GM18951 (cell line): Measurements from ENCODE around the gene DSTYK.
"Not testable (repeated sequence)": the region's sequence is repeated elsewhere in the genome, so short reads cannot be mapped to it uniquely, and the experiment has no call there.

Source experiments
- POLR2A ChIP-seq: IDR thresholded peaks from 4 replicates; pipeline ENCODE4 v1.6.1; 2011; ENCODE audit warnings: mild to moderate bottlenecking; ENCODE audit not compliant: insufficient read length, insufficient read depth; ENCODE audit errors: extremely low read depth
- in situ Hi-C: fragments of 300-500 bp; cut with MboI; formaldehyde crosslinking; loops from one replicate; pipeline ENCODE4 v1.12.0; 2022; ENCODE audit warnings: low sequenced_read_pairs, mixed read lengths, inconsistent platforms; ENCODE audit not compliant: unreplicated experiment

DSTYK gene

DNA sequence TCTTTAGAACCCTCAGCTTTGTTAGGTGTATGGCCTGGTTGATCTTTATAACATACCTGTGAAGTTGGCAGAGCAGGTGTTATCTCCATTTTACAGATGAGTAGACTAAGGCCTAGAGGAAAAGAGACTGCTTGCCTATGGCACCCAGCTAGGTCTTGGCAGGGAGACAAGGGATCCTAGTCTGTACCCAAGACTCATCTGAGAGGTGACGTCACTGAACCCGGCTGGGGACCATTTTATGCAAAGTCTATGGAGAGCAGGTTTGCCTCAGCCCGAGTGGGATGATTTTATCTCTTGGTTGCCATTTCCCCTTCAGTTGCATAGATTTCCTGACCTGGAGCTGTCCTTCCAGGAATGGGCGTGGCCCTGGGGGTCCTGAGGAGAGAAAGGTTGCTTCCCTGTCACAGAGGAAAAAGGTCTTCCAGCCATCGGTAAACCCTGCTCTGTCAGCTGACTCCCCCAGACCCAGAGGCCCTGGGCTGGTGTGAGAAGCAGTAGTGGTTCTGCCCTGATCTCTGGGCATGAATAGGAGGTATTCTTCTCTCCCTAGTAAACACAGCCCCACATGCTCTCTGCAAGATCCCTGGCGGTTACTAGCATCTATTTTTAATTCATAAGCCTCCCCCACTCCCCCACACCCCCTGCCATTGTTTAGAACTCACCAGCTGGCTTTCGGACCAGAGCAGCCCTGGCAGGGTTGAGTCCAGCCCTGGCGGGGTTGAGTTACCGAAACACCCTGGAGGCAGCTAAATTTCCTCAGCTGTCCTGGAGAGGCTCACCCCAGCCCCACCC lies 35.8 kb upstream of the DSTYK start:
- in situ Hi-C loops: no loop called here
- no peak for TF ChIP-seq POLR2A

- in situ Hi-C loops: no loop called here
- TF ChIP-seq POLR2A: no peak
Measured at GRCh38 chr1:205246351-205247119, 35.0 kb upstream of the DSTYK start.

DNA sequence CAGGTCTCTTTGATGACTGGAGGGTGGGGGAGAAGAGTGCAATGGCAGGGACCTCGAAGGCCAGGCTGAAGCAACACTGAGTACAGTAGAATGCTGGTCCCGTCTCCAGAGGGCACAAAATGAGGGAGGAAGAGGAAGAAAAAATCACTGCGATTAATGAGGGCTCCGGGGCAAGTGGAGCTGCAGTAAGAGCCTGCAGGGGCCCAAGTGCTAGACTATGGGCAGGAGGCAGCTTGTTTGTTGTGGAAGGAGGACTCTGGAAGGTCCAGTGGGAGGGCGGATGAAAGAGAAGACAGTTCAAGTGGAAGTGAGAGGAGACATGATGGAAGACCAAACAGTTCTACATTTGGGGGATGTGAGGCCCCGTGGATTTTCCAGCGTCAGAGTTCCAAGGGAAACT lies 33.6 kb upstream of the DSTYK start:
- in situ Hi-C loops: no loop called here
- no peak for TF ChIP-seq POLR2A

DNA sequence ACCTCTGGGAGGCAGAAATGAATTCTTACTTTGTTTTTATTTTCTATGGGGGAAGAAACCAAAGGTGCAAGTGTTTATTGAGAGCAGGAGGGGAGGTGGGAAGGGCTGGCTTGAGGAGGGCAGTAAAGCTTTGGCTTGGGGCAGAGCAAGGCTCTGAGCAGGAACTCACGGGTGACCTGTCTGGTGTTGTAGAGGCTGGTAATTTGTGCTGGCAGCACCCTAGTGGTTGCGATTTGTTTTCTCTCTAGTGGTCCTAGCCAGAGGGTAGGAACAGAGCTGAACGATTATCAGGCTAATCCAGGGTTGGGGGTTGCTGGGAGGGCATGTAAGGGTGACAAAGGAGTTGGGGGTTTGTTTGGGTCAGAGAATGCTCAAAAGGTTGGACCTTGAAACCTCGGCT lies 32.9 kb upstream of the DSTYK start:
- in situ Hi-C loops: no loop called here
- TF ChIP-seq POLR2A: no peak

DNA sequence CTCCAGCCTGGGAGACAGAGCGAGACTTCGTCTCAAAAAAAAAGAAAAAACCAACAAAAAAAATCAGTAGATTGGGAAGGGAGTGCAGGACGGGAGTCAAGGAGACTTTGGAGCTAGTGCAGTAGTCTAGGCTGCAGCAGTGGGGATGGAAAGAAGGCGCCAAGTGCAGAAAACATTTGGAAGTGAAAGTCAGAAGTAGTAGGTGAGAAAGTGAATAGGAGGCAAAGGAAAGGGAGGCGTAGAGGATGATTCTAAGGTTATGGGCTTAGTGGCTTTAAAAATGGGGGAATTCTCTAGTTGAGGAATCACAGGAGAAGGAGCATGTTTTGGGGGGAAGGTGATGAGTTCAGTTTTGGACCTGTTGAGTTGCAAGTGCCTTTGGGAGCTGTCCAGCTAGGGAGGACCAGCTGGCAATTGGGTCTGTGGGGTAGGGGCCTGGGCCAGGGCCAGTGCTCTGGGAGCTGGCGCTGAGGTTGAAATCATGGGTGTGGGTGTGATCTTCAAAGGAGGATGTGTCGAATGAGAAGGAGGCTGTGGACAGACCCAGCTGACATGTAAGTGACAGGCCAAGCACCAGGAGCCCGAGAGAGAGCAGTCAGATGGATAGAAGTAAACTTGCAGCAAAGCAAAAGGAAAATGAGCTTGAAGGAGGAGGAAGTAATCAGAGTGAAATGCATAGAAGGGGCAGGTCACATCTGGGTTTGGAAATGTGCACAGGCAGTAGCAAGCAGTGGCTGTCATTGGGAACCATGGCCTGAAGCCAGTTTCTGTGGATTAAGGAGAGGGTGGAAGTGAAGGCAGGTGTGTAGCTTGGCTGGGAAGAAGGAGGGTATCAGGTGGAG lies 32.1 kb upstream of the DSTYK start:
- in situ Hi-C loops: no loop called here
- no peak for TF ChIP-seq POLR2A

GRCh38 chr1:205241366-205242030 lies 30.0 kb upstream of the DSTYK start:
- in situ Hi-C loops: no loop called here
- no peak for TF ChIP-seq POLR2A

GRCh38 chr1:205240569-205240968 lies 29.1 kb upstream of the DSTYK start:
- TF ChIP-seq POLR2A: no peak
- in situ Hi-C loops: no loop called here

DNA sequence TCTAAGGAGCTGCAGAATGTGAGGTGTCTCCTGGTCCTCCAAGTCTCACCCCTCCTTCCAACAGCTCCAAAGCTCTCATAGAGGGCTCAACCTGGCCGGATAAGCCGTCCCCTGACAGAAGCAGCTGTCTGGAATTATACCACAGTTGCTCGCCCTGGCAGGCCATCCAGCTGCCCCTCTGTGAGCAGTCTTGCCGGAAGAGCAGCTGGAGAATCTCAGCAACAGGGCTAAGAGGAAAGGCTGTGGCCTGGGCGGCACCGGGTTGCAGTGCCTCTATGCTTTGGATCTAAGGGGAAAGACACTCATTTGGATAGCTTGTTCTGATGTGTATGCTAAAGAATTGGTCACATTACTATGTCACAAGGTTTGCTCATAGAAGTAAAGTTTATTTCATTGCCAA lies 28.6 kb upstream of the DSTYK start:
- no peak for TF ChIP-seq POLR2A
- in situ Hi-C loops: no loop called here

DNA sequence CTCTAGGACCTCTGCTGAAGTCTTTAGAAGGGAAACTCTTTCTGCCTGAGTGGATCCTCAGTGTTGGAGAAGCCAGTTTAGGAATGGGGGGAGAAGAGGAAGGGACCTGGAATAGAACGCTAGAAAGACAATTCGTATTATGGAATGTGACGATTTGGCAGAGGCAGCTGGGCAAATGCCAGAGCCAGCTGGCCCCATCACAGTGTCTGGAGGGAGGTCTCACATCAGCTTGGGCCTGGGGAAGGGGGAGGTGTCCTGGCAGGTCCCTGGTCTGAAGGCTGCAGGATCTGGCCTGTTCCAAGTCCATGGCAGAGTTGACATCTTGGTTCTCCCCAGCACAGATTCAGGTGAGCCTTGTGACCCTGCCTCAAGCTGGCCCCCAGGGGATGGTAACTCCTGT lies 27.6 kb upstream of the DSTYK start:
- in situ Hi-C loops: no loop called here
- TF ChIP-seq POLR2A: no peak

DNA sequence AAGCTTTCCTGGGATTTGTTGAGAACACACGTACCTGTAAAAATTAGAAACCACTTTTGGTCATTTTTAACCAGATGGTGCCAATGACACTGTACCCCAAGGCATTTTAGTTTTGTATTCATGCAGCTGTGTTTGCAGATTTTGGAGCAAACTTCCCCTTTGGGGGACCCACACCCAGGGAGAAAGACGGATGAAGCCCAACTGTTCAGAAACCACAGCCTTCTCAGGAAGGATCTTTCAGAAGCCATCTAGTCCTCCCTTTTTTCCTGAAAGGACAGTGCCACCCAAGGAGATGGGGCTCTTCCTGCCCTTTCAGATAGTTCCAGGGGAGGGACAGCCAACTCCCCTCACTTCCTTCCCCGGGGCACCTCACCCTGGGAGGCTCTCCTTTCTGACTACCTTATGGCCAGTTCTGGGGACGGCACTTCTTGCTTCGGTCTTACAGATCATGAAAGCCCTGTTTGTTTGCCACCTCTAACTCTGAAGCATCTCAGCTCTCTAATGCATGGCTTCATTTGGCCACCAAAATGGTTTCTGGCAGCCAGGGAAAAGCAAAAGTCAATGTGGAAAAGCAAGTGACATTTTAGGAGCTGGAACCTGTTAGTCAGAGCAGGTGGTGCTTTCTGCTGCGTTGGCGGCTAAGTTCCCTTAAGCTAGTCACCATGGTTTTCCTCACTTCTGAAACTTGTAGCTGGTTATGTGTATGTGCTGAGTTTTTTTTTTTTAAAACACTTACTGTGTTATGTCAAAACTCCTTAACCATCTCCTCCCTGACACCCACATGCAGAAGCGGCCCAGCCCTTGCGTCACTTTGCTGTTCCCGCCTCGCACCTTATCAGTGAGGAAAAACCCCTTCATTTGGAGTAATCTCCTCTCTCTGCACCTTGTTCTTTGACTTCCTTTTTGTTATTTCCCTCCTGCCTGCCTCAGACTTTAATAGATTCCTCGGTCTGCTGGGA lies 26.3 kb upstream of the DSTYK start:
- no peak for TF ChIP-seq POLR2A
- in situ Hi-C loops: no loop called here

DNA sequence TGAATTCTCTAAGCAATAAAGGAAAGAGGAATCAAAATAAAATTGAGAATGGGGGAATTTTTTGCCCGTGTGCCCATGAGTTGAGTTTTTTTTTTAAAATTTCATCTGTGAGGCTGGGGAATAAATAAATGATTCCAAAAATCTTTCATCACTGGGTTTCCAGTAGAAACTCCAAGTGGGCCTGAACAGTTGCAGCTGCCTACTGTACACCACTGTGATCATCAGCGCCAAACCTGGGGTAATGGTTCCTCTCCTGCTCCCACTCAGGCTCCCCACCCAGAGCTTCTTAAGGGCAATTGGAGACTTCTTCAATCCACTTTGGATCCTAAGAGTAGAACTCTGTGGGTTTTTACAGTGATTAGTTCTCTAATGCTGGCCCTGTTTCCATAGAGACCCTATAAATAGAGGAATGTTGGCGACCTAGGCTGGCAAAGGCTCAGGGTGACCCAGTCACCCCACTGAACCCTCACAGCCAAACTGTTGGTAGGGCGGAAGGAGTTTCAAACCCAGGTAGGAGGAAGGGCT lies 25.5 kb upstream of the DSTYK start:
- TF ChIP-seq POLR2A: no peak
- in situ Hi-C loops: no loop called here

GRCh38 chr1:205236526-205236925 lies 25.0 kb upstream of the DSTYK start:
- in situ Hi-C loops: no loop called here
- no peak for TF ChIP-seq POLR2A

DNA sequence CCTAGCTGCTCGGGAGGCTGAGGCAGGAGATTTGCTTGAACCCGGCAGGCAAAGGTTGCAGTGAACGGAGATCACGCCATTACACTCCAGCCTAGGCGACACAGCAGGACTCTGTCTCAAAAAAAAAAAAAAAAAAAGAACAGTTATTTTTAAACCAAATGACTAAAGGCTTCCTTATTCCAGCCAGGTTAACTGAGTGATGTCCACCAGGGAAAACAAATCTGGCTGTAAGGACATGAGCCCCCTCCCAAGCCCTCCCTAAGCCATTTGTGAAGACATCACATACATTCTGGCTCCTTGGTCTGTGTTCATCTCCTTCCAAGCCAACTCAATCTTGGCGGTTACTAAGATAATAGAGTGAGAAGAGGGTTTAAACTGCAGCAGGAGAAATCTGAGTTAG lies 24.4 kb upstream of the DSTYK start:
- in situ Hi-C loops: no loop called here
- TF ChIP-seq POLR2A: no peak

GRCh38 chr1:205233986-205234385 lies 22.5 kb upstream of the DSTYK start:
- in situ Hi-C loops: not testable (repeated sequence)
